Activated naive CD4-positive, alpha-beta T cell treated with anti-CD3 and anti-CD28 coated beads, Interleukin-2, amount 50 U/mL, for 24 hours (primary cell): Measurements from ENCODE around the gene PLXDC2.
"Not testable (repeated sequence)": the region's sequence is repeated elsewhere in the genome, so short reads cannot be mapped to it uniquely, and the experiment has no call there.

Experiments
- H3K27ac Mint-ChIP-seq: one replicate; pipeline ENCODE4 v1.8.0; 2021; ENCODE audit warnings: mild to moderate bottlenecking, mixed read lengths
- H3K27me3 Mint-ChIP-seq: one replicate; pipeline ENCODE4 v1.8.0; 2021; ENCODE audit warnings: mixed read lengths
- H3K36me3 Mint-ChIP-seq: one replicate; pipeline ENCODE4 v1.8.0; 2021; ENCODE audit warnings: mixed read lengths
- H3K4me1 Mint-ChIP-seq: one replicate; pipeline ENCODE4 v1.8.0; 2021; ENCODE audit warnings: mixed read lengths
- H3K4me3 Mint-ChIP-seq: one replicate; pipeline ENCODE4 v1.8.0; 2021; ENCODE audit warnings: mild to moderate bottlenecking, mixed read lengths
- H3K9me3 Mint-ChIP-seq: one replicate; pipeline ENCODE4 v1.8.0; 2021; ENCODE audit warnings: mixed read lengths

The PLXDC2 gene

GRCh38 chr10:19816411-19817230 is at the start of gene PLXDC2:
Gene PLXDC2, plus strand, starts transcription at chr10:19816432.
- H3K4me1 Mint-ChIP-seq: no peaks in the 10 kb centered on the region
- H3K27me3 Mint-ChIP-seq: peaks cover 27% of the 10 kb centered on the region
- H3K36me3 Mint-ChIP-seq: no peaks in the 10 kb centered on the region
- no peak within 1 kb of the TSS for H3K27ac Mint-ChIP-seq
- peak within 1 kb of the TSS; percentile 54 for H3K4me3 Mint-ChIP-seq
- no peaks in the 10 kb centered on the region for H3K9me3 Mint-ChIP-seq

- no peaks in the 10 kb centered on the region for H3K36me3 Mint-ChIP-seq
- no peak overlapping the region for H3K4me3 Mint-ChIP-seq
- no peaks in the 10 kb centered on the region for H3K27me3 Mint-ChIP-seq
- no peaks in the 10 kb centered on the region for H3K9me3 Mint-ChIP-seq
- H3K27ac Mint-ChIP-seq: no peak overlapping the region
- H3K4me1 Mint-ChIP-seq: no peaks in the 10 kb centered on the region
Observed at GRCh38 chr10:19767876-19768275, 48.4 kb upstream of the PLXDC2 start.

- H3K36me3 Mint-ChIP-seq, H3K4me3 Mint-ChIP-seq, H3K4me1 Mint-ChIP-seq, H3K9me3 Mint-ChIP-seq, H3K27me3 Mint-ChIP-seq, H3K27ac Mint-ChIP-seq: not testable (repeated sequence)
Observed at GRCh38 chr10:19769826-19770225, 46.4 kb upstream of the PLXDC2 start.

- H3K27me3 Mint-ChIP-seq: no peaks in the 10 kb centered on the region
- H3K36me3 Mint-ChIP-seq: no peaks in the 10 kb centered on the region
- no peak overlapping the region for H3K27ac Mint-ChIP-seq
Observed at GRCh38 chr10:19772972-19773371, 43.3 kb upstream of the PLXDC2 start.

GRCh38 chr10:19775296-19775695 is 40.9 kb upstream of the PLXDC2 start:
- Mint-ChIP-seq H3K9me3 (peaks cover 4% of the 10 kb centered on the region), H3K4me1 (no peaks in the 10 kb centered on the region), H3K36me3 (no peaks in the 10 kb centered on the region), H3K27ac (no peak overlapping the region), H3K4me3 (no peak overlapping the region), H3K27me3 (no peaks in the 10 kb centered on the region)

More at GRCh38 chr10:19772972-19773371, 43.3 kb upstream of the PLXDC2 start:
- H3K9me3 Mint-ChIP-seq: peaks cover 4% of the 10 kb centered on the region
- H3K4me3 Mint-ChIP-seq: no peak overlapping the region
- no peaks in the 10 kb centered on the region for H3K4me1 Mint-ChIP-seq

- no peaks in the 10 kb centered on the region for H3K27me3 Mint-ChIP-seq
- no peaks in the 10 kb centered on the region for H3K36me3 Mint-ChIP-seq
- peaks cover 4% of the 10 kb centered on the region for H3K9me3 Mint-ChIP-seq
- no peak overlapping the region for H3K27ac Mint-ChIP-seq
- no peak overlapping the region for H3K4me3 Mint-ChIP-seq
- no peaks in the 10 kb centered on the region for H3K4me1 Mint-ChIP-seq
Observed at GRCh38 chr10:19777806-19778205, 38.4 kb upstream of the PLXDC2 start.

GRCh38 chr10:19778996-19779395 is 37.2 kb upstream of the PLXDC2 start:
- peaks cover 4% of the 10 kb centered on the region for H3K9me3 Mint-ChIP-seq
- no peaks in the 10 kb centered on the region for H3K27me3 Mint-ChIP-seq
- no peak overlapping the region for H3K27ac Mint-ChIP-seq
- H3K36me3 Mint-ChIP-seq: no peaks in the 10 kb centered on the region
- no peaks in the 10 kb centered on the region for H3K4me1 Mint-ChIP-seq
- H3K4me3 Mint-ChIP-seq: no peak overlapping the region

GRCh38 chr10:19782430-19783089 is 33.7 kb upstream of the PLXDC2 start:
- Mint-ChIP-seq H3K9me3 (no peaks in the 10 kb centered on the region), H3K4me3 (no peak overlapping the region), H3K36me3 (no peaks in the 10 kb centered on the region), H3K27ac (no peak overlapping the region), H3K27me3 (no peaks in the 10 kb centered on the region), H3K4me1 (no peaks in the 10 kb centered on the region)

GRCh38 chr10:19783721-19784120 is 32.5 kb upstream of the PLXDC2 start:
- Mint-ChIP-seq H3K4me3 (no peak overlapping the region), H3K27me3 (no peaks in the 10 kb centered on the region), H3K4me1 (no peaks in the 10 kb centered on the region), H3K9me3 (no peaks in the 10 kb centered on the region), H3K27ac (no peak overlapping the region), H3K36me3 (no peaks in the 10 kb centered on the region)

GRCh38 chr10:19785366-19785765 is 30.9 kb upstream of the PLXDC2 start:
- no peaks in the 10 kb centered on the region for H3K4me1 Mint-ChIP-seq
- no peak overlapping the region for H3K27ac Mint-ChIP-seq

GRCh38 chr10:19788075-19788686 is 28.1 kb upstream of the PLXDC2 start:
- Mint-ChIP-seq H3K27me3 (peaks cover 4% of the 10 kb centered on the region), H3K4me1 (no peaks in the 10 kb centered on the region), H3K36me3 (no peaks in the 10 kb centered on the region), H3K27ac (no peak overlapping the region), H3K9me3 (no peaks in the 10 kb centered on the region), H3K4me3 (no peak overlapping the region)

More at GRCh38 chr10:19785366-19785765, 30.9 kb upstream of the PLXDC2 start:
- no peaks in the 10 kb centered on the region for H3K9me3 Mint-ChIP-seq
- peaks cover 4% of the 10 kb centered on the region for H3K27me3 Mint-ChIP-seq
- no peaks in the 10 kb centered on the region for H3K36me3 Mint-ChIP-seq
- H3K4me3 Mint-ChIP-seq: no peak overlapping the region

GRCh38 chr10:19788902-19789301 is 27.3 kb upstream of the PLXDC2 start:
- Mint-ChIP-seq H3K27me3 (peaks cover 4% of the 10 kb centered on the region), H3K9me3 (no peaks in the 10 kb centered on the region), H3K27ac (no peak overlapping the region), H3K36me3 (no peaks in the 10 kb centered on the region), H3K4me3 (no peak overlapping the region), H3K4me1 (no peaks in the 10 kb centered on the region)

- H3K4me3 Mint-ChIP-seq: no peak overlapping the region
- H3K36me3 Mint-ChIP-seq: no peaks in the 10 kb centered on the region
- H3K9me3 Mint-ChIP-seq: no peaks in the 10 kb centered on the region
- no peak overlapping the region for H3K27ac Mint-ChIP-seq
- no peaks in the 10 kb centered on the region for H3K4me1 Mint-ChIP-seq
- H3K27me3 Mint-ChIP-seq: peaks cover 4% of the 10 kb centered on the region
Observed at GRCh38 chr10:19789607-19790006, 26.6 kb upstream of the PLXDC2 start.

- Mint-ChIP-seq H3K9me3 (no peaks in the 10 kb centered on the region), H3K27me3 (peaks cover 4% of the 10 kb centered on the region), H3K36me3 (no peaks in the 10 kb centered on the region), H3K4me3 (no peak overlapping the region), H3K4me1 (no peaks in the 10 kb centered on the region), H3K27ac (no peak overlapping the region)
Observed at GRCh38 chr10:19791032-19791431, 25.2 kb upstream of the PLXDC2 start.

- no peak overlapping the region for H3K4me3 Mint-ChIP-seq
- no peak overlapping the region for H3K27ac Mint-ChIP-seq
- H3K36me3 Mint-ChIP-seq: no peaks in the 10 kb centered on the region
- no peaks in the 10 kb centered on the region for H3K27me3 Mint-ChIP-seq
- no peaks in the 10 kb centered on the region for H3K9me3 Mint-ChIP-seq
- H3K4me1 Mint-ChIP-seq: no peaks in the 10 kb centered on the region
Observed at GRCh38 chr10:19795684-19796083, 20.5 kb upstream of the PLXDC2 start.

- Mint-ChIP-seq H3K4me3 (no peak overlapping the region), H3K36me3 (no peaks in the 10 kb centered on the region), H3K9me3 (peaks cover 8% of the 10 kb centered on the region), H3K27me3 (no peaks in the 10 kb centered on the region), H3K4me1 (no peaks in the 10 kb centered on the region), H3K27ac (no peak overlapping the region)
Observed at GRCh38 chr10:19800161-19800560, 16.1 kb upstream of the PLXDC2 start.
